ENCODE results near the gene SLC7A9. TPM values are rescaled to one million over a fixed set of nuclear protein-coding genes. Genes with fewer than 3 reads are reported as not detected.

SLC7A9 gene
- total RNA-seq, 2 experiments from 2014 or later: not detected

DNA sequence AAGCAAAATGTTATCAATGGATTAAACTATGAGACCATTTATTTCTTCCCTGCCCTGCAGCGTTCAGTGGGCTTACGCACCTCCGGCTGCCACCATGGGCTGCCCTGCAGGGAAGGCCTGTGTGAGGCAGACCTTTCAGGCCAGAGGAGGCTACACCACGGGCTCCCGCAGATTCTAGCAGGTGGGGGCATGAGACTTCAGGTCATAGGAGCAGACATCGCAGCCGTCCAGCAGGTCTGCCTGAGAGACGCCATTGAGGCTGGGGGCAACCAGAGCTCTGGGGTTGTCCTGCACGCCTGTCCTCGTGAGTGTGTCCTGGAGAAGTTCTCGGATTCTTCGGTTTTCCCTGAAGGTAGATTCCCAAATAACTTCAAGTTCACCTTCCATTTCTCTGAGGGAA, 9.4 kb upstream of the SLC7A9 start:
- no TSS peak for BruUV-seq (replicated peaks)
- Histone ChIP-seq H4K20me1 (ENCODE audit: insufficient read depth, low read length) (no peaks in the 10 kb centered on the region), H3K79me2 (ENCODE audit: insufficient read depth, low read depth, low read length) (no peaks in the 10 kb centered on the region), H3K36me3 (ENCODE audit: insufficient read depth, low read length) (no peaks in the 10 kb centered on the region), H3K4me3 (ENCODE audit: low read depth, low read length, poor library complexity, severe bottlenecking) (no peak overlapping the region), H3K4me2 (ENCODE audit: low read length) (no peak overlapping the region), H3K4me1 (ENCODE audit: insufficient read depth, low read length, poor library complexity, severe bottlenecking) (no peaks in the 10 kb centered on the region), H3K27ac (ENCODE audit: low read depth, low read length, poor library complexity, severe bottlenecking) (no peak overlapping the region), H3K9me3 (ENCODE audit: low read length) (no peaks in the 10 kb centered on the region), H2AFZ (ENCODE audit: low read length) (no peak overlapping the region), H3K9me2 (ENCODE audit: insufficient read depth, low read length) (no peaks in the 10 kb centered on the region)
- TF ChIP-seq CTCF (conservative IDR thresholded peaks at IDR 0.05; ENCODE audit: low read length) (no peak), EZH2phosphoT487 (IDR thresholded peaks at IDR 0.05; ENCODE audit: borderline replicate concordance, low read depth, low read length) (no peak)
- intact Hi-C loops (cut with micrococcal nuclease; ENCODE audit: unreplicated experiment): no loop called here
- ChIA-PET POLR2A (no interaction called here), CTCF (ENCODE audit: unreplicated experiment) (no interaction called here)
- no peak for DNase-seq (ENCODE audit: low spot score)

GRCh38 chr19:32877977-32878745, 8.6 kb upstream of the SLC7A9 start:
- DNase-seq (ENCODE audit: low spot score): no peak
- intact Hi-C loops (cut with micrococcal nuclease; ENCODE audit: unreplicated experiment): no loop called here
- Histone ChIP-seq H2AFZ (ENCODE audit: low read length) (no peak overlapping the region), H3K79me2 (ENCODE audit: insufficient read depth, low read depth, low read length) (no peaks in the 10 kb centered on the region), H3K4me1 (ENCODE audit: insufficient read depth, low read length, poor library complexity, severe bottlenecking) (no peaks in the 10 kb centered on the region), H4K20me1 (ENCODE audit: insufficient read depth, low read length) (no peaks in the 10 kb centered on the region), H3K4me3 (ENCODE audit: low read depth, low read length, poor library complexity, severe bottlenecking) (no peak overlapping the region), H3K9me2 (ENCODE audit: insufficient read depth, low read length) (no peaks in the 10 kb centered on the region), H3K9me3 (ENCODE audit: low read length) (no peaks in the 10 kb centered on the region), H3K4me2 (ENCODE audit: low read length) (no peak overlapping the region), H3K36me3 (ENCODE audit: insufficient read depth, low read length) (no peaks in the 10 kb centered on the region), H3K27ac (ENCODE audit: low read depth, low read length, poor library complexity, severe bottlenecking) (no peak overlapping the region)
- POLR2A ChIA-PET: no interaction called here
- no TSS peak for BruUV-seq (replicated peaks)
- TF ChIP-seq EZH2phosphoT487 (IDR thresholded peaks at IDR 0.05; ENCODE audit: borderline replicate concordance, low read depth, low read length) (no peak), CTCF (conservative IDR thresholded peaks at IDR 0.05; ENCODE audit: low read length) (no peak)
- CTCF ChIA-PET (ENCODE audit: unreplicated experiment): no interaction called here

DNA sequence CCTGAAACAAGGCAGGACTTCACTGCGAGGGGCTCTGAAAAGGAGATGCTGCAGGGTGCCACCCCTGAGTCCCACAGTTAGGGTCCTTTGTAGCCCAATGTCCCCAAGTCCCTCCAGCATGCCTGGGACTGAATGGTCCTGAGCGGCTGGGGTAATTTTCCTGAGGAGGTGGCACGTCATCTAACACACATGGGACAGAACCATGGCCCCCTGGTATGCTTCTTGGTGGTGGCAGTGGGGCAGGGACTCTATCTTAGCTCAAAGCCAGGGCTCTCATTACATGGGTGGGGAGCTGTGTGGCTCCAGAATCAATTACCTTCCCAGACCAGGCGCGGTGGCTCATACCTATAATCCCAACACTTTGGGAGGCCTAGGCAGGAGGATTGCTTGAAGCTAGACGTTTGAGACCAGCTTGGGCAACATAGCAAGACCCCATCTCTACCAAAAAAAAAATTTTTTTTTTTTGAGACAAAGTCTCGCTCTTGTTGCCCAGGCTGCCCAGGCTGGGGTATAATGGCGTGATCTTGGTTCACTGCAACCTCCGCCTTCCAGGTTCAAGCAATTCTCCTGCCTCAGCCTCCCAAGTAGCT, 7.9 kb upstream of the SLC7A9 start:
- Histone ChIP-seq H3K27ac (ENCODE audit: low read depth, low read length, poor library complexity, severe bottlenecking) (no peak overlapping the region), H3K4me3 (ENCODE audit: low read depth, low read length, poor library complexity, severe bottlenecking) (no peak overlapping the region), H3K9me2 (ENCODE audit: insufficient read depth, low read length) (no peaks in the 10 kb centered on the region), H2AFZ (ENCODE audit: low read length) (no peak overlapping the region), H3K9me3 (ENCODE audit: low read length) (no peaks in the 10 kb centered on the region), H4K20me1 (ENCODE audit: insufficient read depth, low read length) (no peaks in the 10 kb centered on the region), H3K4me1 (ENCODE audit: insufficient read depth, low read length, poor library complexity, severe bottlenecking) (no peaks in the 10 kb centered on the region), H3K4me2 (ENCODE audit: low read length) (no peak overlapping the region), H3K79me2 (ENCODE audit: insufficient read depth, low read depth, low read length) (no peaks in the 10 kb centered on the region), H3K36me3 (ENCODE audit: insufficient read depth, low read length) (no peaks in the 10 kb centered on the region)
- BruUV-seq (replicated peaks): no TSS peak
- intact Hi-C loops (cut with micrococcal nuclease; ENCODE audit: unreplicated experiment): no loop called here
- DNase-seq (ENCODE audit: low spot score): no peak
- no peak for TF ChIP-seq EZH2phosphoT487 (IDR thresholded peaks at IDR 0.05; ENCODE audit: borderline replicate concordance, low read depth, low read length)
- TF ChIP-seq CTCF (conservative IDR thresholded peaks at IDR 0.05; ENCODE audit: low read length): no peak
- CTCF ChIA-PET (ENCODE audit: unreplicated experiment): no interaction called here
- POLR2A ChIA-PET: no interaction called here
